Endothelial cell of umbilical vein (primary cell): ENCODE results near the gene SMG5. TPM values are rescaled to one million over a fixed set of nuclear protein-coding genes. Genes with fewer than 3 reads are reported as not detected.
A peak's percentile ranks its signal among the peaks of the same experiment; 100 is the strongest.

Source experiments
- BruUV-seq: library from RNA; stranded (reverse); fragments of 400-500 nt; replicated peaks from 2 replicates; lab custom pipeline; 2021; lab: Mats Ljungman, UMichigan
- CTCF ChIA-PET: fragments of 300-600, 350-600 bp; sonication (Branson Sonifier 250); formaldehyde crosslinking; loops from one replicate; lab custom pipeline; 2021; ENCODE audit warnings: antibody characterized with exemption, inconsistent platforms; lab: Charles Lee
- POLR2A ChIA-PET: fragments of 300-600, 350-600 bp; sonication (Branson Sonifier 250); formaldehyde crosslinking; loops from one replicate; lab custom pipeline; 2021; ENCODE audit warnings: antibody characterized with exemption, inconsistent platforms; lab: Charles Lee
- DNase-seq: peaks from one replicate; pipeline ENCODE4 v3.0.0-alpha.2; 2011; ENCODE audit warnings: low read depth, low spot score
- FAIRE-seq: peaks from 2 replicates; lab custom pipeline; 2011; peaks lifted over from hg19 to GRCh38; lab: Jason Lieb, UNC
- H2AFZ ChIP-seq: 2 replicates; pipeline ENCODE4 v1.6.0; 2012; ENCODE audit warnings: low read depth, low read length, control low read depth, inconsistent platforms
- H3K27ac ChIP-seq: 2 replicates; pipeline ENCODE4 v1.5.1; 2011; ENCODE audit warnings: low read depth, mild to moderate bottlenecking, control low read depth, low read length, moderate library complexity; ENCODE audit not compliant: insufficient read depth
- H3K27me3 ChIP-seq, 2 experiments: 2 replicates each; pipeline versions ENCODE4 v1.6.0 to v1.6.1; 2011; ENCODE audit warnings: low read length in 2 of 2, mixed read lengths in 1 of 2; ENCODE audit not compliant: control insufficient read depth in 2 of 2, insufficient read depth in 2 of 2
- H3K36me3 ChIP-seq, 2 experiments: 2 replicates in 1 of 2; 3 replicates in 1 of 2; pipeline ENCODE4 v1.5.1; 2011; ENCODE audit warnings: low read length in 2 of 2, mild to moderate bottlenecking in 1 of 2, moderate library complexity in 1 of 2; ENCODE audit not compliant: control insufficient read depth in 2 of 2, insufficient read depth in 2 of 2; ENCODE audit errors: extremely low read depth in 1 of 2
- H3K4me1 ChIP-seq: 3 replicates; pipeline ENCODE4 v1.5.1; 2011; ENCODE audit warnings: mild to moderate bottlenecking, low read length; ENCODE audit not compliant: control insufficient read depth, insufficient read depth; ENCODE audit errors: extremely low read depth
- H3K4me2 ChIP-seq: 2 replicates; pipeline ENCODE4 v1.6.1; 2011; ENCODE audit warnings: low read length, control low read depth, mixed read lengths; ENCODE audit not compliant: insufficient read depth
- H3K4me3 ChIP-seq, 3 experiments: fragments of 200-600 bp in 1 of 3; sonication (generic), shearing (Covaris generic) in 1 of 3; replicated peaks in 1 of 3; 2 replicates each; pipeline ENCODE4 v1.5.1; 2011 to 2016; ENCODE audit warnings: control low read depth in 3 of 3, low read length in 3 of 3, mild to moderate bottlenecking in 2 of 3, inconsistent platforms in 1 of 3, low read depth in 1 of 3, moderate library complexity in 1 of 3; ENCODE audit not compliant: insufficient read depth in 1 of 3
- H3K79me2 ChIP-seq: 2 replicates; pipeline ENCODE4 v1.6.0; 2012; ENCODE audit warnings: low read length, inconsistent platforms; ENCODE audit not compliant: control insufficient read depth, insufficient read depth
- H3K9ac ChIP-seq: replicated peaks from 2 replicates; pipeline ENCODE3; 2011; ENCODE audit warnings: low read length, control low read depth; ENCODE audit not compliant: insufficient read depth; ENCODE audit errors: extremely low read depth
- H3K9me1 ChIP-seq: replicated peaks from 3 replicates; pipeline ENCODE4 v1.6.0; 2011; ENCODE audit warnings: mild to moderate bottlenecking, low read length; ENCODE audit not compliant: control insufficient read depth, insufficient read depth; ENCODE audit errors: extremely low read depth
- H3K9me3 ChIP-seq: replicated peaks from 2 replicates; pipeline ENCODE4 v1.5.1; 2012; ENCODE audit warnings: low read length, inconsistent platforms; ENCODE audit not compliant: control insufficient read depth, insufficient read depth
- H4K20me1 ChIP-seq: replicated peaks from 2 replicates; pipeline ENCODE3; 2011; ENCODE audit warnings: mild to moderate bottlenecking, low read length; ENCODE audit not compliant: control insufficient read depth, insufficient read depth; ENCODE audit errors: extremely low read depth
- EZH2 ChIP-seq: IDR thresholded peaks from 2 replicates; pipeline ENCODE4 v1.6.1; 2012; ENCODE audit warnings: borderline replicate concordance, low read depth, mild to moderate bottlenecking, moderate library complexity, low read length, inconsistent platforms; ENCODE audit not compliant: severe bottlenecking
- GATA2 ChIP-seq: IDR thresholded peaks from 2 replicates; pipeline ENCODE4 v1.7.0; 2011; ENCODE audit warnings: low read depth, mild to moderate bottlenecking, moderate library complexity, mixed read lengths, low read length; ENCODE audit not compliant: insufficient read length, insufficient read depth
- JUN ChIP-seq: IDR thresholded peaks from 2 replicates; pipeline ENCODE4 v1.6.1; 2011; ENCODE audit warnings: borderline replicate concordance, low read depth; ENCODE audit not compliant: insufficient read length, insufficient read depth
- MYC ChIP-seq: IDR thresholded peaks from one replicate; pipeline ENCODE4 v1.6.1; 2011; ENCODE audit warnings: mild to moderate bottlenecking, low read depth, low read length
- POLR2A ChIP-seq: IDR thresholded peaks from 2 replicates; pipeline ENCODE4 v1.6.1; 2012; ENCODE audit warnings: low read depth, mild to moderate bottlenecking, control low read depth, low read length
- dilution Hi-C: fragments of 300-500 bp; cut with MboI; formaldehyde crosslinking; loops from one replicate; pipeline ENCODE4 v1.15.0; 2019; ENCODE audit warnings: low sequenced_read_pairs; ENCODE audit not compliant: extremely low pct_ligation_motif_present
- intact Hi-C: fragments of 100-400 bp; cut with micrococcal nuclease; formaldehyde crosslinking; loops from one replicate; pipeline ENCODE4 v1.10.0; 2022
- polyA plus RNA-seq, 4 experiments: library from polyadenylated mRNA; depleted of rRNA in 3 of 4; stranded (reverse) in 3 of 4; unstranded in 1 of 4; fragments of >200 nt; gene quantifications; 2 replicates each; pipeline versions ENCODE4 v1.2.1 to v1.2.3, GENCODE V29; 2011 to 2012; ENCODE audit warnings: missing spikeins in 1 of 4
- total RNA-seq: library from RNA; stranded (reverse); gene quantifications from 2 replicates; pipeline ENCODE4 v1.2.3, GENCODE V29; 2021
- TF ChIP-seq, protein P1 (sequence below), 2 donors: IDR thresholded peaks; 1 replicate in 1 of 2; 2 replicates in 1 of 2; pipeline ENCODE4 v1.5.1; 2011; ENCODE audit warnings: low read length in 2 of 2, mild to moderate bottlenecking in 2 of 2, moderate library complexity in 2 of 2, control low read depth in 1 of 2, inconsistent platforms in 1 of 2, low read depth in 1 of 2; ENCODE audit not compliant: insufficient read depth in 1 of 2; ENCODE audit errors: extremely low read depth in 1 of 2

SMG5 gene
- total and polyA plus RNA-seq, 2 donors (not counting 3 experiments of a cell fraction or from before 2014, with no cell fraction given), result 37.4 to 82.6 TPM

DNA sequence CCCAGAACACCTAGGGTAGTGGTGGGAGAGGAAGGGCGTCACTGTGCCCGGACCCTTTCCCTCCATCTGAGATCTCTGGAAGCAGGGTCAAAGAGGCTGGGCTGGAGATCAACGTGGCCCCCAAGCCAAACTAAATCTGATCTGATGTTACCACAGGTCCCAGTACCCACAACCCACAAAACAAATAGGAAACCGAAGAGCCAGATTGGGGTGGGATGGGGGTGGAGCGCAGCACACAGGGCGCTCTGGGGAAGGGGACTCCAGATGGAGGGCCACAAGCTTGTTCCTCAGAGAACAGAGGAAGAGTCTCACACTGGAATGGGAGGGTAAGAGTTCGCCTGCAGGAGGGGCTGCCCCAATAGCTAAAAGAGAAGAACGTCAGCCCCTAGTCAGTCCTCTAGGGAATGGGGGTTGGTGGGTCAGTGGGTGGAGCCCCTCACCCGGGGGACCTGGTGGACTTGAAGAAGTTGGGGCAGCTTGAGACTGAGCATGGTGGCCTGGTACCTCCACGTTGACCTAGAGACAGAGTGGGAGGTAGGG, 36.3 kb downstream of the SMG5 start:
- ChIA-PET POLR2A (interaction anchor here (1.2 kb wide), 1 partner anchor 13 kb away, joined by 4 read pairs; no protein-coding TSS in a partner anchor), CTCF (interaction anchor here (1.7 to 3.8 kb wide), 3 partner anchors 12 to 101 kb away, joined by 7 to 17 read pairs (median 12); no protein-coding TSS in a partner anchor)
- Histone ChIP-seq H3K4me1 (peaks cover 9% of the 10 kb centered on the region), H4K20me1 (no peaks in the 10 kb centered on the region), H3K9me1 (no peaks in the 10 kb centered on the region), H2AFZ (peak overlapping the region; percentile 12), H3K4me2 (no peak overlapping the region), H3K27ac (no peak overlapping the region), H3K79me2 (no peaks in the 10 kb centered on the region), H3K4me3 (no peak overlapping the region), H3K27me3 (peaks cover 0 to 4% of the 10 kb centered on the region in 2 experiments), H3K9ac (no peak overlapping the region), H3K9me3 (no peaks in the 10 kb centered on the region), H3K36me3 (peaks cover 3 to 22% of the 10 kb centered on the region in 2 experiments)
- intact Hi-C loops (no loop called here), dilution Hi-C loops (no loop called here)
- TF ChIP-seq JUN, result no peak
- TF ChIP-seq GATA2, result no peak
- no peak for TF ChIP-seq EZH2
- no peak for TF ChIP-seq POLR2A
- no peak for TF ChIP-seq MYC
- TF ChIP-seq, protein P1, sequence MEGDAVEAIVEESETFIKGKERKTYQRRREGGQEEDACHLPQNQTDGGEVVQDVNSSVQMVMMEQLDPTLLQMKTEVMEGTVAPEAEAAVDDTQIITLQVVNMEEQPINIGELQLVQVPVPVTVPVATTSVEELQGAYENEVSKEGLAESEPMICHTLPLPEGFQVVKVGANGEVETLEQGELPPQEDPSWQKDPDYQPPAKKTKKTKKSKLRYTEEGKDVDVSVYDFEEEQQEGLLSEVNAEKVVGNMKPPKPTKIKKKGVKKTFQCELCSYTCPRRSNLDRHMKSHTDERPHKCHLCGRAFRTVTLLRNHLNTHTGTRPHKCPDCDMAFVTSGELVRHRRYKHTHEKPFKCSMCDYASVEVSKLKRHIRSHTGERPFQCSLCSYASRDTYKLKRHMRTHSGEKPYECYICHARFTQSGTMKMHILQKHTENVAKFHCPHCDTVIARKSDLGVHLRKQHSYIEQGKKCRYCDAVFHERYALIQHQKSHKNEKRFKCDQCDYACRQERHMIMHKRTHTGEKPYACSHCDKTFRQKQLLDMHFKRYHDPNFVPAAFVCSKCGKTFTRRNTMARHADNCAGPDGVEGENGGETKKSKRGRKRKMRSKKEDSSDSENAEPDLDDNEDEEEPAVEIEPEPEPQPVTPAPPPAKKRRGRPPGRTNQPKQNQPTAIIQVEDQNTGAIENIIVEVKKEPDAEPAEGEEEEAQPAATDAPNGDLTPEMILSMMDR (IDR thresholded peaks at IDR 0.05; ENCODE audit: extremely low read depth in 1 of 2, insufficient read depth in 1 of 2, low read depth in 1 of 2, low read length in 2 of 2), result no peak
- no TSS peak for BruUV-seq
- FAIRE-seq (no peak), DNase-seq (no peak)
